Stimulated activated CD4-positive, alpha-beta T cell treated with anti-CD3 and anti-CD28 coated beads, TNF-alpha, amount 100 ng/mL, for 1 hour (primary cell): ENCODE results near the gene SLC7A10.
"Not testable (repeated sequence)": the region's sequence is repeated elsewhere in the genome, so short reads cannot be mapped to it uniquely, and the experiment has no call there.

ENCODE experiments used
- DNase-seq, 3 donors: peaks; one replicate each; pipeline ENCODE4 v3.0.0-alpha.2; 2020; ENCODE audit warnings: low read depth in 3 of 3, low spot score in 1 of 3

The SLC7A10 gene

GRCh38 chr19:33203529-33203928 lies 22.1 kb downstream of the SLC7A10 start:
- no peak for DNase-seq

GRCh38 chr19:33202546-33203507 lies 22.8 kb downstream of the SLC7A10 start:
- no peak for DNase-seq

GRCh38 chr19:33201886-33202545 lies 23.6 kb downstream of the SLC7A10 start:
- no peak for DNase-seq

- DNase-seq, result no peak
These were observed 24.2 kb downstream of the SLC7A10 start for GRCh38 chr19:33201473-33201872.

GRCh38 chr19:33199441-33200265 lies 26.0 kb downstream of the SLC7A10 start:
- no peak for DNase-seq

- DNase-seq, result no peak
These were observed 27.5 kb downstream of the SLC7A10 start for GRCh38 chr19:33198169-33198568.

- DNase-seq, result no peak
These were observed 28.1 kb downstream of the SLC7A10 start for GRCh38 chr19:33197591-33198000.

GRCh38 chr19:33196446-33197193 lies 29.0 kb downstream of the SLC7A10 start:
- no peak for DNase-seq

- DNase-seq, result no peak
These were observed 29.9 kb downstream of the SLC7A10 start for GRCh38 chr19:33195645-33196347.

- DNase-seq, result no peak
These were observed 30.6 kb downstream of the SLC7A10 start for GRCh38 chr19:33194886-33195644.

- no peak for DNase-seq
These were observed 31.1 kb downstream of the SLC7A10 start for GRCh38 chr19:33194532-33194885.

- DNase-seq, result no peak
These were observed 31.7 kb downstream of the SLC7A10 start, which contains the start of gene LRP3 for GRCh38 chr19:33193865-33194362. TSS of gene LRP3 (plus strand) at chr19:33194330. CDS start at chr19:33194786, 456 bp downstream.

- DNase-seq, result no peak
These were observed 32.3 kb downstream of the SLC7A10 start for GRCh38 chr19:33193269-33193864.

GRCh38 chr19:33192010-33192409 lies 33.6 kb downstream of the SLC7A10 start:
- DNase-seq, result no peak

- DNase-seq, result no peak
These were observed 34.1 kb downstream of the SLC7A10 start for GRCh38 chr19:33191501-33191900.

- DNase-seq, result not testable (repeated sequence)
These were observed 34.6 kb downstream of the SLC7A10 start for GRCh38 chr19:33191092-33191491.

- no peak for DNase-seq
These were observed 36.2 kb downstream of the SLC7A10 start for GRCh38 chr19:33189453-33189852.

GRCh38 chr19:33187183-33187540 lies 38.5 kb downstream of the SLC7A10 start:
- DNase-seq, result no peak
